PC-9 (cell line): ENCODE results near the gene ATP6V0D1. TPM values are rescaled to one million over a fixed set of nuclear protein-coding genes. Genes with fewer than 3 reads are reported as not detected.

Source experiments
- BruUV-seq: library from RNA; stranded (reverse); fragments of 400-500 nt; replicated peaks from 2 replicates; lab custom pipeline; 2021; lab: Mats Ljungman, UMichigan
- CTCF ChIA-PET: fragments of 300-600 bp; sonication (Branson Sonifier 250); formaldehyde crosslinking; loops from one replicate; lab custom pipeline; 2022; ENCODE audit warnings: antibody characterized with exemption; lab: Charles Lee
- POLR2A ChIA-PET: fragments of 300-600 bp; sonication (Branson Sonifier 250); formaldehyde crosslinking; loops from one replicate; lab custom pipeline; 2022; ENCODE audit warnings: antibody characterized with exemption; ENCODE audit not compliant: unreplicated experiment; lab: Charles Lee
- DNase-seq, 2 experiments: peaks; one replicate each; pipeline versions ENCODE4 v3.0.0 to v3.0.0-alpha.2; 2015 to 2022; ENCODE audit warnings: mixed read lengths in 1 of 2
- H2AFZ ChIP-seq: fragments of 200-600 bp; sonication (generic); 2 replicates; pipeline ENCODE4 v1.8.1; 2017; ENCODE audit warnings: antibody characterized with exemption
- H3F3A ChIP-seq: fragments of 200-600 bp; sonication (generic); 2 replicates; pipeline ENCODE4 v1.8.1; 2017; ENCODE audit warnings: antibody characterized with exemption, mild to moderate bottlenecking, low read depth; ENCODE audit not compliant: insufficient read depth
- H3K27ac ChIP-seq: fragments of 200-600 bp; sonication (generic); 2 replicates; pipeline ENCODE4 v1.6.1; 2016; ENCODE audit warnings: mixed run types
- H3K27me3 ChIP-seq: fragments of 200-600 bp; sonication (generic); 2 replicates; pipeline ENCODE4 v1.6.1; 2016; ENCODE audit warnings: low read depth, mixed run types; ENCODE audit not compliant: insufficient read depth
- H3K36me3 ChIP-seq: fragments of 200-600 bp; sonication (generic); 2 replicates; pipeline ENCODE4 v1.6.1; 2016; ENCODE audit warnings: low read depth, mixed run types
- H3K4me1 ChIP-seq: fragments of 200-600 bp; sonication (generic); replicated peaks from 2 replicates; pipeline ENCODE4 v1.6.1; 2016; ENCODE audit warnings: mixed run types; ENCODE audit not compliant: insufficient read depth
- H3K4me2 ChIP-seq: fragments of 200-600 bp; sonication (generic); 2 replicates; pipeline ENCODE4 v1.6.1; 2017; ENCODE audit warnings: mixed run types
- H3K4me3 ChIP-seq: fragments of 200-600 bp; sonication (generic); 2 replicates; pipeline ENCODE4 v1.6.1; 2016; ENCODE audit warnings: mixed run types
- H3K79me2 ChIP-seq: fragments of 200-600 bp; sonication (generic); 2 replicates; pipeline ENCODE4 v1.6.1; 2017; ENCODE audit warnings: low read depth, mixed run types
- H3K9me2 ChIP-seq: fragments of 200-600 bp; sonication (generic); 2 replicates; pipeline ENCODE4 v1.8.1; 2017; ENCODE audit warnings: mild to moderate bottlenecking; ENCODE audit not compliant: insufficient read depth
- H3K9me3 ChIP-seq: fragments of 200-600 bp; sonication (generic); 2 replicates; pipeline ENCODE4 v1.8.1; 2016; ENCODE audit warnings: low read depth; ENCODE audit not compliant: insufficient read depth
- H4K20me1 ChIP-seq: fragments of 200-600 bp; sonication (generic); 2 replicates; pipeline ENCODE4 v1.8.1; 2017; ENCODE audit not compliant: insufficient read depth
- EZH2 ChIP-seq: fragments of 200-600 bp; sonication (generic); IDR thresholded peaks from 2 replicates; pipeline ENCODE4 v1.8.0; 2017; ENCODE audit warnings: antibody characterized with exemption, low read depth
- intact Hi-C: fragments of 100-400 bp; cut with micrococcal nuclease; formaldehyde crosslinking; loops from one replicate; pipeline ENCODE4 v1.10.0; 2022; ENCODE audit not compliant: unreplicated experiment
- total RNA-seq: library from RNA; stranded (reverse); gene quantifications from 2 replicates; pipeline ENCODE4 v1.2.3, GENCODE V29; 2021
- TF ChIP-seq, protein P1 (sequence below): fragments of 200-600 bp; sonication (generic); conservative IDR thresholded peaks from 2 replicates; pipeline ENCODE4 v1.6.1; 2017; ENCODE audit warnings: mixed run types, antibody characterized with exemption, mild to moderate bottlenecking, moderate library complexity

ATP6V0D1 gene
- total RNA-seq, 1 experiment from 2014 or later = 61.0 TPM

DNA sequence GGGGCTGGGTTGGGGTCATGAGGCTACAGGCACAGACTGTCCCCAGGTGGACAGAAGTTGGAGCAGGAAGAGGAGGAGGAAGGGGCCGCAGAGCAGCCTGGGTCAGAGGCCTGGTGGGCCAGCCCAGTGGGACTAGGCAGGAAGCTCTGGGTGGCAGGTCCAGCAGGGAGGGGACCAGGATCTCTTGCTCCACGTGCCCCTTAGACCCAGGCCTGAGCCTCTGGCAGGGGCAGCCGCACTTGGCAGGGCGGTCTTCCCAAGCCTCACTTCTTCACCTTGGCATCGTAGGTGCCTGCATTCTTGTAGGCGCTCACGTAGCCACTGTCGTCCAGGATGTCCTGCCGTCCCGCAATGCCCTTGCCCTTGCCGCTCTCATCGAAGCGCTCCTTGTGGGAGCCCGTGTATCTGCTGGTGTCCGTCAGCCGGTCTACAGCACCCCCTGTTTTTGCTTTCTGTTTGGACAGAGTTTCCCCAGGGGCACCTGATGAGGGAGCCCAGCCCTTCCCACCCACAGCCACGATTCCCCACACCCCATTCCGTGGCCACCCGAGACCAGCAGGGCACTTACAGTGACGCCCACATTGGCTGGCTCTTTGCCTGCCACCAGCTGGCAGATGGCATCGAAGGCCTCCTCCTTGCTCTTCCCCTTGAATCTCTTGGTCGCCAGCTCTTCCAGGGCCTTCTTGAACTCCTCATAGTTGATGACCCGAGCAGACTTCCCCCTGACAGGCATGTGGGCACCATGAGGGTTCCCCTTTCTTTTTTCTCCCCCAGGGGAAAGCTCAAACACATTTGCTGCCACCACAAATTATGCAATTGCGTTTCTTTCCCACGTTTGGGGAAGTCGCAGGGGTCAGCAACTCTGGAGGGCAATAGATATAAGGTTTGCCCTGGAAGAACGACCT, 90.8 kb downstream of the ATP6V0D1 start:
- H3K27ac ChIP-seq = no peak overlapping the region
- POLR2A ChIA-PET = no interaction called here
- CTCF ChIA-PET = interaction anchor here (0.5 kb wide), 1 partner anchor 104 kb away, joined by 6 read pairs; no protein-coding TSS in a partner anchor
- no peaks in the 10 kb centered on the region for H3K9me3 ChIP-seq
- no peak overlapping the region for H3K4me3 ChIP-seq
- no peaks in the 10 kb centered on the region for H4K20me1 ChIP-seq
- no peaks in the 10 kb centered on the region for H3K27me3 ChIP-seq
- no peaks in the 10 kb centered on the region for H3F3A ChIP-seq
- H3K4me1 ChIP-seq = no peaks in the 10 kb centered on the region
- intact Hi-C loops = loop anchor here (10.0 kb wide), 1 partner anchor 195 kb away; the partner anchor contains the start of genes E2F4, ELMO3 and EXOC3L1
- H3K4me2 ChIP-seq = no peak overlapping the region
- no peaks in the 10 kb centered on the region for H3K36me3 ChIP-seq
- no peaks in the 10 kb centered on the region for H3K9me2 ChIP-seq
- no TSS peak for BruUV-seq
- no peak overlapping the region for H2AFZ ChIP-seq
- TF ChIP-seq, protein P1, sequence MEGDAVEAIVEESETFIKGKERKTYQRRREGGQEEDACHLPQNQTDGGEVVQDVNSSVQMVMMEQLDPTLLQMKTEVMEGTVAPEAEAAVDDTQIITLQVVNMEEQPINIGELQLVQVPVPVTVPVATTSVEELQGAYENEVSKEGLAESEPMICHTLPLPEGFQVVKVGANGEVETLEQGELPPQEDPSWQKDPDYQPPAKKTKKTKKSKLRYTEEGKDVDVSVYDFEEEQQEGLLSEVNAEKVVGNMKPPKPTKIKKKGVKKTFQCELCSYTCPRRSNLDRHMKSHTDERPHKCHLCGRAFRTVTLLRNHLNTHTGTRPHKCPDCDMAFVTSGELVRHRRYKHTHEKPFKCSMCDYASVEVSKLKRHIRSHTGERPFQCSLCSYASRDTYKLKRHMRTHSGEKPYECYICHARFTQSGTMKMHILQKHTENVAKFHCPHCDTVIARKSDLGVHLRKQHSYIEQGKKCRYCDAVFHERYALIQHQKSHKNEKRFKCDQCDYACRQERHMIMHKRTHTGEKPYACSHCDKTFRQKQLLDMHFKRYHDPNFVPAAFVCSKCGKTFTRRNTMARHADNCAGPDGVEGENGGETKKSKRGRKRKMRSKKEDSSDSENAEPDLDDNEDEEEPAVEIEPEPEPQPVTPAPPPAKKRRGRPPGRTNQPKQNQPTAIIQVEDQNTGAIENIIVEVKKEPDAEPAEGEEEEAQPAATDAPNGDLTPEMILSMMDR = no peak
- TF ChIP-seq EZH2 = no peak
- no peaks in the 10 kb centered on the region for H3K79me2 ChIP-seq
- no peak for DNase-seq

DNA sequence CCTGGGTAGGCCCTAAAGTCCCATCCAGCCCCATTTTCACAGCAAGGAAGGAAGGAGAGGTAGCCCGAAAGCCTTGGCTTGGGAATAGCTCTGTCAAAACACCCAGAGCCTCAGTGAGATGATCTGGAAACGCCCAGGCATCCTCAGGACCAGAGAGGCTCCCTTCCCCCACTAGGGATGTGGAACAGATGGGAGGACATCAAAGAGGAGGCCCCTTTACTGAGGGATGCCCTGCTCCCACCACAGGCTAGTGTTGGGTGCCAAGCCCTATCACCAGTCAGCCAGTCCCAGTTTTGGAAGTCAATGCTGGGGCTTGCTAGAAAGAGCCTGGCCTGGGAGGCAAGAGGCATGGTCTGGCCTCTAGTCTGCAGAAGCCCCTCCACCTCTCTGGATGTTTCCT, 92.4 kb downstream of the ATP6V0D1 start:
- Histone ChIP-seq H4K20me1 (no peaks in the 10 kb centered on the region), H3K27ac (no peak overlapping the region), H3K4me3 (no peak overlapping the region), H3K9me2 (no peaks in the 10 kb centered on the region), H3K4me2 (no peak overlapping the region), H3K36me3 (no peaks in the 10 kb centered on the region), H2AFZ (no peak overlapping the region), H3K79me2 (no peaks in the 10 kb centered on the region), H3K27me3 (no peaks in the 10 kb centered on the region), H3K9me3 (no peaks in the 10 kb centered on the region), H3K4me1 (no peaks in the 10 kb centered on the region), H3F3A (no peaks in the 10 kb centered on the region)
- BruUV-seq = no TSS peak
- no peak for TF ChIP-seq EZH2
- TF ChIP-seq, protein P1 = no peak
- DNase-seq = no peak
- ChIA-PET POLR2A (interaction anchor here (0.6 kb wide), 1 partner anchor 176 kb away, joined by 11 read pairs; no protein-coding TSS in a partner anchor), CTCF (no interaction called here)
- intact Hi-C loops = no loop called here

DNA sequence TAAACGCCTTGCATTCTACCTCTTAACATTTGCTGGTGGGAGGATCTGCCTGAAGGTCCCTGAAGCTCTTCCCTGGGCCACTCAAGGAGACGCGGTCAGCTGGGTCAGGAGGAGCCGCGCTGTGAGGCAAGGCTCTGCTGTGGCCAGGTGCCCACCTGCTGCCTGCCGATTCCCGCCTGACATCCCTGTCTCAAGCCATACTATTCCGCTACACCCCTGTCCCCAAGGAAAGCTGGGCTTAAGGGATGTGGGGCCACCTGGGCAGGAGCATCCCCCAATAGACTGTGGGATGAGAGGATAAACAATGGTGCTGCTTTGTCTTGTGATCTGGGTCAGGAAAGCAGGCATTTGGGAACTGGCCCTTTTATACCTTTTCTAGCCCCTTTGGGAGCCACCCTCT, 92.8 kb downstream of the ATP6V0D1 start:
- no TSS peak for BruUV-seq
- no peak for TF ChIP-seq EZH2
- TF ChIP-seq, protein P1 = no peak
- ChIA-PET POLR2A (interaction anchor here (0.6 kb wide), 1 partner anchor 175 kb away, joined by 11 read pairs; no protein-coding TSS in a partner anchor), CTCF (no interaction called here)
- H3F3A ChIP-seq = no peaks in the 10 kb centered on the region
- no peak overlapping the region for H3K4me3 ChIP-seq
- no peaks in the 10 kb centered on the region for H3K27me3 ChIP-seq
- H2AFZ ChIP-seq = no peak overlapping the region
- no peaks in the 10 kb centered on the region for H3K79me2 ChIP-seq
- no peaks in the 10 kb centered on the region for H3K4me1 ChIP-seq
- H3K36me3 ChIP-seq = no peaks in the 10 kb centered on the region
- no peak overlapping the region for H3K27ac ChIP-seq
- no peaks in the 10 kb centered on the region for H4K20me1 ChIP-seq
- H3K9me2 ChIP-seq = no peaks in the 10 kb centered on the region
- H3K4me2 ChIP-seq = no peak overlapping the region
- no peaks in the 10 kb centered on the region for H3K9me3 ChIP-seq
- intact Hi-C loops = no loop called here
- DNase-seq = no peak

Other genes starting within 250 kb of the ATP6V0D1 start
- gene FHOD1, start 233.7 kb downstream of the ATP6V0D1 start, total RNA-seq = 58.2 and 60.0 TPM in 2 replicates
- 5.2 and 6.9 TPM in 2 replicates for gene SLC9A5, start 232.2 kb downstream of the ATP6V0D1 start, total RNA-seq
- 14.0 and 17.3 TPM in 2 replicates for gene PLEKHG4, start 201.6 kb downstream of the ATP6V0D1 start, total RNA-seq
- 0.35 TPM in 1 of 2 replicates, not detected in the other for gene KCTD19, start 154.4 kb downstream of the ATP6V0D1 start, total RNA-seq
- not detected in 2 replicates for gene LRRC36, start 154.3 kb downstream of the ATP6V0D1 start, total RNA-seq
- gene TPPP3, start 87.7 kb downstream of the ATP6V0D1 start, total RNA-seq = 3.1 and 4.5 TPM in 2 replicates
- 12.8 and 14.9 TPM in 2 replicates for gene ZDHHC1, start 64.7 kb downstream of the ATP6V0D1 start, total RNA-seq
- gene HSD11B2, start 50.0 kb downstream of the ATP6V0D1 start, total RNA-seq = 5.0 and 5.3 TPM in 2 replicates
- not detected in 2 replicates for gene AGRP, start 2.4 kb upstream of the ATP6V0D1 start, total RNA-seq
- gene RIPOR1, start 47.7 kb upstream of the ATP6V0D1 start, total RNA-seq = 76.7 and 113 TPM in 2 replicates
- gene CTCF, start 81.4 kb upstream of the ATP6V0D1 start, total RNA-seq = 35.3 and 39.0 TPM in 2 replicates
- gene CARMIL2, start 164.0 kb upstream of the ATP6V0D1 start, total RNA-seq = 0.87 and 1.5 TPM in 2 replicates
- gene ACD, start 179.1 kb upstream of the ATP6V0D1 start, total RNA-seq = 34.7 and 38.9 TPM in 2 replicates
- 4.4 and 8.1 TPM in 2 replicates for gene PARD6A, start 179.8 kb upstream of the ATP6V0D1 start, total RNA-seq
- gene ENKD1, start 185.6 kb upstream of the ATP6V0D1 start, total RNA-seq = 20.8 and 21.6 TPM in 2 replicates
- 0.46 and 1.8 TPM in 2 replicates for gene C16orf86, start 185.7 kb upstream of the ATP6V0D1 start, total RNA-seq
- 17.6 and 20.4 TPM in 2 replicates for gene GFOD2, start 238.2 kb upstream of the ATP6V0D1 start, total RNA-seq